ENCODE data around the gene PEX14.

Gene PEX14

DNA sequence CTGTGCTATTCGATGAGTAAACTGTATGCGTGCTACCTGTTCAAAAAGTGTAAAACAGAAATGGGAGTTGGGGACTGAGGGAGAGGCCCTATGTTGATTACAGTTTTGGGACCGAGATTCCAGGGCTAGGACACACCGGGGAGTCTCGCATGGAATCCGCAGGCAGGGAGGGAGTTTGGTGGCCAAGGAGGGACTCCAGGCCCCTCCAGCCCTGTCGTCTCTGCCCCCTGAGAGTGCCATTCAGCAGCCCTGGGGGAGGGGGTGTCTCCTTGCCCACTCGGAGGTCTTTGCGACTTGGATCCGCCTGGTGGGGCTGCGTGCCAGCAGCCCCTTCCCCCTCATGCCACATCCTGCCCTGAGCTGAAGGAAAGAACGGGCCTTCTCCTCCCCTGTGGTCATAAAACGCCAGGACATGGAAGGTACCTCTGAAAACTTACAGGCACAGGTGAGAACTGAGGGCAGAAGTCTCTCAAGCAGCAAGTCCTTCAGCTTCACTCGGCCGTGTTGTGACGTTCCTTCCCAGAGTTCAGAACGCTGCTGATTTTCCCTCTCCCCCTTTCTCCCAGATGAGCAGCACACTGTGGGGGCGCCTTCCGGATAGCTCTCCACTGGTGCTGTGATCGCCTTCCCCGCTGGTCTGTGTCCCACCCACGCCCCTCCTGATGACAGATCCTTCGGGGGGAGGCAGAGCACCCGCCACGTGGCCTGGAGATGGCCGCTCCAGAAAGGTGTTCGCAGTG is 141.4 kb downstream of the PEX14 start:
- no peak overlapping the region for H3K23ac ChIP-seq (ENCODE audit: low read length in 2 of 2)
- H3K36me3 ChIP-seq (ENCODE audit: control insufficient read depth in 1 of 2, insufficient read depth in 2 of 2, low read depth in 1 of 2, low read length in 2 of 2) = peaks cover 11 to 31% of the 10 kb centered on the region in 2 experiments
- no peak overlapping the region for H3K4me2 ChIP-seq (ENCODE audit: low read length, poor library complexity, severe bottlenecking)
- H4K8ac ChIP-seq (ENCODE audit: low read length) = no peak overlapping the region
- H2AK5ac ChIP-seq (ENCODE audit: low read length, severe bottlenecking) = no peak overlapping the region
- no peak overlapping the region for H4K91ac ChIP-seq (ENCODE audit: low read length)
- H3K27me3 ChIP-seq (ENCODE audit: control insufficient read depth in 1 of 2, insufficient read depth in 1 of 2, low read length in 2 of 2) = no peaks in the 10 kb centered on the region
- H2BK12ac ChIP-seq (ENCODE audit: low read length in 2 of 2) = no peak overlapping the region
- H2BK120ac ChIP-seq (ENCODE audit: low read depth, low read length) = no peak overlapping the region
- no peak for DNase-seq
- no peak overlapping the region for H2BK5ac ChIP-seq (ENCODE audit: low read depth, low read length, poor library complexity, severe bottlenecking)
- no peak overlapping the region for H3K14ac ChIP-seq (ENCODE audit: low read length in 2 of 2)
- no peak overlapping the region for H3K4me3 ChIP-seq (ENCODE audit: insufficient read depth in 1 of 2, low read depth in 1 of 2, low read length in 2 of 2)
- H2BK15ac ChIP-seq (ENCODE audit: low read depth, poor library complexity, severe bottlenecking) = peak overlapping the region; percentile 41
- H3K4ac ChIP-seq (ENCODE audit: low read depth in 1 of 2, low read length in 2 of 2) = no peak overlapping the region
- H3K27ac ChIP-seq (ENCODE audit: low read length, poor library complexity, severe bottlenecking) = no peak overlapping the region
- no peaks in the 10 kb centered on the region for H3K9me3 ChIP-seq (ENCODE audit: control insufficient read depth, low read length)
- peaks cover 40% of the 10 kb centered on the region for H3K79me1 ChIP-seq (replicated peaks; ENCODE audit: low read length, poor library complexity, severe bottlenecking)
- peaks cover 2% of the 10 kb centered on the region for H3K4me1 ChIP-seq (ENCODE audit: control insufficient read depth, insufficient read depth, low read depth, low read length)
- no peak overlapping the region for H3K9ac ChIP-seq (ENCODE audit: low read length)
- 90% methylated on average over 27 of the region's 27 CpGs for WGBS
- no peak overlapping the region for H2AFZ ChIP-seq (ENCODE audit: low read depth, low read length)
- H3K18ac ChIP-seq (ENCODE audit: low read depth in 1 of 2, low read length in 2 of 2) = no peak overlapping the region

DNA sequence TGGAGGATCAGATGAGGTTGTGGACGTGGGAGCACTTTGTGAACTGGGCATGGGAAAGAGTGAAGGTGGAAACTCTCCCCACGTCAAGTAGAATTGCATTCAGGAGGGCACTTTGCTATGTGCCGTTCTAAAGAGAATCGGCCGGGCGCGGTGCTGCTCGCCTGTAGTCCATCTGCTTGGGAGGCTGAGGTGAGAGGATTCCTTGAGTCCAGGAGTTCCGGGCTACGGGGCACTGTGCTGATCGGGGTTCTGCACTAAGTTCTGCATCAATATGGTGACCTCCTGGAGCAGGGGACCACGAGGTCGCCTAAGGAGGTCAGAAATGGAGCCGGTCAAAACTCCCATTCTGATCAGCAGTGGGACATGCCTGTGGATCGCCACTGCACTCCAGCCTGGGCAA is 141.9 kb downstream of the PEX14 start:
- no peak overlapping the region for H3K23ac ChIP-seq (ENCODE audit: low read length in 2 of 2)
- H2BK120ac ChIP-seq (ENCODE audit: low read depth, low read length) = no peak overlapping the region
- no peak overlapping the region for H3K9ac ChIP-seq (ENCODE audit: low read length)
- WGBS = 94% methylated on average over 15 of the region's 15 CpGs
- no peaks in the 10 kb centered on the region for H3K9me3 ChIP-seq (ENCODE audit: control insufficient read depth, low read length)
- H3K27me3 ChIP-seq (ENCODE audit: control insufficient read depth in 1 of 2, insufficient read depth in 1 of 2, low read length in 2 of 2) = no peaks in the 10 kb centered on the region
- DNase-seq = no peak
- no peak overlapping the region for H2AFZ ChIP-seq (ENCODE audit: low read depth, low read length)
- no peak overlapping the region for H4K91ac ChIP-seq (ENCODE audit: low read length)
- peaks cover 39% of the 10 kb centered on the region for H3K79me1 ChIP-seq (replicated peaks; ENCODE audit: low read length, poor library complexity, severe bottlenecking)
- peaks cover 13 to 31% of the 10 kb centered on the region in 2 experiments for H3K36me3 ChIP-seq (ENCODE audit: control insufficient read depth in 1 of 2, insufficient read depth in 2 of 2, low read depth in 1 of 2, low read length in 2 of 2)
- no peak overlapping the region for H3K14ac ChIP-seq (ENCODE audit: low read length in 2 of 2)
- no peak overlapping the region for H2BK12ac ChIP-seq (ENCODE audit: low read length in 2 of 2)
- no peak overlapping the region for H4K8ac ChIP-seq (ENCODE audit: low read length)
- H3K4me1 ChIP-seq (ENCODE audit: control insufficient read depth, insufficient read depth, low read depth, low read length) = peaks cover 2% of the 10 kb centered on the region
- H2BK15ac ChIP-seq (ENCODE audit: low read depth, poor library complexity, severe bottlenecking) = no peak overlapping the region
- H3K27ac ChIP-seq (ENCODE audit: low read length, poor library complexity, severe bottlenecking) = no peak overlapping the region
- no peak overlapping the region for H3K4ac ChIP-seq (ENCODE audit: low read depth in 1 of 2, low read length in 2 of 2)
- H3K4me2 ChIP-seq (ENCODE audit: low read length, poor library complexity, severe bottlenecking) = no peak overlapping the region
- no peak overlapping the region for H2BK5ac ChIP-seq (ENCODE audit: low read depth, low read length, poor library complexity, severe bottlenecking)
- H2AK5ac ChIP-seq (ENCODE audit: low read length, severe bottlenecking) = no peak overlapping the region
- H3K4me3 ChIP-seq (ENCODE audit: insufficient read depth in 1 of 2, low read depth in 1 of 2, low read length in 2 of 2) = no peak overlapping the region
- H3K18ac ChIP-seq (ENCODE audit: low read depth in 1 of 2, low read length in 2 of 2) = no peak overlapping the region

GRCh38 chr1:10617318-10617717 is 142.6 kb downstream of the PEX14 start:
- Histone ChIP-seq H2AK5ac (ENCODE audit: low read length, severe bottlenecking) (no peak overlapping the region), H3K27ac (ENCODE audit: low read length, poor library complexity, severe bottlenecking) (no peak overlapping the region), H2BK12ac (ENCODE audit: low read length in 2 of 2) (no peak overlapping the region), H3K79me1 (replicated peaks; ENCODE audit: low read length, poor library complexity, severe bottlenecking) (peaks cover 38% of the 10 kb centered on the region), H4K8ac (ENCODE audit: low read length) (no peak overlapping the region), H3K36me3 (ENCODE audit: control insufficient read depth in 1 of 2, insufficient read depth in 2 of 2, low read depth in 1 of 2, low read length in 2 of 2) (peaks cover 15 to 35% of the 10 kb centered on the region in 2 experiments), H3K14ac (ENCODE audit: low read length in 2 of 2) (no peak overlapping the region), H4K91ac (ENCODE audit: low read length) (no peak overlapping the region), H3K9ac (ENCODE audit: low read length) (no peak overlapping the region), H3K27me3 (ENCODE audit: control insufficient read depth in 1 of 2, insufficient read depth in 1 of 2, low read length in 2 of 2) (no peaks in the 10 kb centered on the region), H2AFZ (ENCODE audit: low read depth, low read length) (no peak overlapping the region), H3K23ac (ENCODE audit: low read length in 2 of 2) (no peak overlapping the region), H3K4ac (ENCODE audit: low read depth in 1 of 2, low read length in 2 of 2) (no peak overlapping the region), H3K18ac (ENCODE audit: low read depth in 1 of 2, low read length in 2 of 2) (no peak overlapping the region), H3K4me1 (ENCODE audit: control insufficient read depth, insufficient read depth, low read depth, low read length) (peaks cover 2% of the 10 kb centered on the region), H3K9me3 (ENCODE audit: control insufficient read depth, low read length) (no peaks in the 10 kb centered on the region), H3K4me2 (ENCODE audit: low read length, poor library complexity, severe bottlenecking) (no peak overlapping the region), H2BK120ac (ENCODE audit: low read depth, low read length) (no peak overlapping the region), H2BK5ac (ENCODE audit: low read depth, low read length, poor library complexity, severe bottlenecking) (no peak overlapping the region), H2BK15ac (ENCODE audit: low read depth, poor library complexity, severe bottlenecking) (no peak overlapping the region), H3K4me3 (ENCODE audit: insufficient read depth in 1 of 2, low read depth in 1 of 2, low read length in 2 of 2) (no peak overlapping the region)
- no peak for DNase-seq
- WGBS = 92% methylated on average over 5 of the region's 5 CpGs

GRCh38 chr1:10617931-10618885 is 143.5 kb downstream of the PEX14 start:
- Histone ChIP-seq H3K36me3 (ENCODE audit: control insufficient read depth in 1 of 2, insufficient read depth in 2 of 2, low read depth in 1 of 2, low read length in 2 of 2) (peaks cover 15 to 36% of the 10 kb centered on the region in 2 experiments), H3K14ac (ENCODE audit: low read length in 2 of 2) (no peak overlapping the region), H3K4me1 (ENCODE audit: control insufficient read depth, insufficient read depth, low read depth, low read length) (peaks cover 2% of the 10 kb centered on the region), H3K18ac (ENCODE audit: low read depth in 1 of 2, low read length in 2 of 2) (no peak overlapping the region), H2BK120ac (ENCODE audit: low read depth, low read length) (no peak overlapping the region), H3K23ac (ENCODE audit: low read length in 2 of 2) (no peak overlapping the region), H3K9ac (ENCODE audit: low read length) (no peak overlapping the region), H3K4me2 (ENCODE audit: low read length, poor library complexity, severe bottlenecking) (no peak overlapping the region), H2AFZ (ENCODE audit: low read depth, low read length) (peak overlapping the region; percentile 15), H3K79me1 (replicated peaks; ENCODE audit: low read length, poor library complexity, severe bottlenecking) (peaks cover 32% of the 10 kb centered on the region), H3K4me3 (ENCODE audit: insufficient read depth in 1 of 2, low read depth in 1 of 2, low read length in 2 of 2) (no peak overlapping the region), H2BK12ac (ENCODE audit: low read length in 2 of 2) (no peak overlapping the region), H2BK15ac (ENCODE audit: low read depth, poor library complexity, severe bottlenecking) (no peak overlapping the region), H3K27me3 (ENCODE audit: control insufficient read depth in 1 of 2, insufficient read depth in 1 of 2, low read length in 2 of 2) (no peaks in the 10 kb centered on the region), H2BK5ac (ENCODE audit: low read depth, low read length, poor library complexity, severe bottlenecking) (no peak overlapping the region), H4K8ac (ENCODE audit: low read length) (no peak overlapping the region), H3K4ac (ENCODE audit: low read depth in 1 of 2, low read length in 2 of 2) (no peak overlapping the region), H4K91ac (ENCODE audit: low read length) (no peak overlapping the region), H3K27ac (ENCODE audit: low read length, poor library complexity, severe bottlenecking) (no peak overlapping the region), H3K9me3 (ENCODE audit: control insufficient read depth, low read length) (no peaks in the 10 kb centered on the region), H2AK5ac (ENCODE audit: low read length, severe bottlenecking) (no peak overlapping the region)
- no peak for DNase-seq
- WGBS = 97% methylated on average over 23 of the region's 23 CpGs

All from mesenchymal stem cell (in vitro differentiated cells and primary cell).